A549 (cell line): ENCODE results near the gene ZNF581.
A peak's percentile ranks its signal among the peaks of the same experiment; 100 is the strongest.

Experiments used
- CTCF ChIP-seq: fragments of >200 bp; sonication (Bioruptor Twin); formaldehyde crosslinking; IDR thresholded peaks from 3 replicates; pipeline ENCODE4 v1.5.1; 2016
- MAX ChIP-seq: IDR thresholded peaks from 2 replicates; pipeline ENCODE4 v1.6.1; 2012
- POLR2A ChIP-seq: IDR thresholded peaks from 2 replicates; pipeline ENCODE4 v1.6.1; 2012; ENCODE audit warnings: mild to moderate bottlenecking, low read length

- TF ChIP-seq MAX: peak; percentile 43; the same call in 1 of the 2 replicates
- peak; percentile 54 for TF ChIP-seq CTCF
- TF ChIP-seq POLR2A: no peak
These were observed 4.5 kb upstream of the ZNF581 start for GRCh38 chr19:55638864-55639359.
